ENCODE results near the gene EN2. TPM values are rescaled to one million over a fixed set of nuclear protein-coding genes. Genes with fewer than 3 reads are reported as not detected.

The EN2 gene
- total RNA-seq, 4 donors from 2014 or later, result 0.06 TPM; not detected in 3

DNA sequence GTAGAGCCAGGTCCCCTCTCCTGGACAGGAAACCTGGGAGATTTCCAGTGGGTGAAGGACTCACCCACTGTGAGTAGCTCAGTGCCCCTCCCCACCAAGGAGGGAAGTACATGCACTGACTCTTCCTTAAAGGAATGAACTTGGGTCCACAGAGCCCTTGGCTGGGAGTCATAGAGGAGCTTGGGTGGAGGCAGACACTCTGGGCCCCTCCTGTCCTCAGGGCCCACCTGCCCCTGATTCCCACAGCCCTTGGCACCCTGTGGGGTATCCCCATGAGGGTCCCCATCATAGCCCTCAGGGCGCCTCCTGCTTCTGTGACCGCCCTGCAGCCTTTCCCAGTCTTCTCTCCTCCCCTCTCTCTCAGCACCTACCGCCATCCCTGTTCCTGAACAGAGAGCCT, 3.7 kb downstream of the EN2 start:
- TF ChIP-seq, protein P1, sequence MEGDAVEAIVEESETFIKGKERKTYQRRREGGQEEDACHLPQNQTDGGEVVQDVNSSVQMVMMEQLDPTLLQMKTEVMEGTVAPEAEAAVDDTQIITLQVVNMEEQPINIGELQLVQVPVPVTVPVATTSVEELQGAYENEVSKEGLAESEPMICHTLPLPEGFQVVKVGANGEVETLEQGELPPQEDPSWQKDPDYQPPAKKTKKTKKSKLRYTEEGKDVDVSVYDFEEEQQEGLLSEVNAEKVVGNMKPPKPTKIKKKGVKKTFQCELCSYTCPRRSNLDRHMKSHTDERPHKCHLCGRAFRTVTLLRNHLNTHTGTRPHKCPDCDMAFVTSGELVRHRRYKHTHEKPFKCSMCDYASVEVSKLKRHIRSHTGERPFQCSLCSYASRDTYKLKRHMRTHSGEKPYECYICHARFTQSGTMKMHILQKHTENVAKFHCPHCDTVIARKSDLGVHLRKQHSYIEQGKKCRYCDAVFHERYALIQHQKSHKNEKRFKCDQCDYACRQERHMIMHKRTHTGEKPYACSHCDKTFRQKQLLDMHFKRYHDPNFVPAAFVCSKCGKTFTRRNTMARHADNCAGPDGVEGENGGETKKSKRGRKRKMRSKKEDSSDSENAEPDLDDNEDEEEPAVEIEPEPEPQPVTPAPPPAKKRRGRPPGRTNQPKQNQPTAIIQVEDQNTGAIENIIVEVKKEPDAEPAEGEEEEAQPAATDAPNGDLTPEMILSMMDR (IDR thresholded peaks at IDR 0.05), result no peak
- TF ChIP-seq POLR2A (IDR thresholded peaks at IDR 0.05; ENCODE audit: low read depth) (no peak), POLR2AphosphoS5 (IDR thresholded peaks at IDR 0.05) (no peak)
- H3K36me3 ChIP-seq, result no peaks in the 10 kb centered on the region
- H3K27ac ChIP-seq (replicated peaks in 1 of 4), result no peak overlapping the region
- peaks cover 9 to 97% (median 88%) of the 10 kb centered on the region in 4 donors for H3K27me3 ChIP-seq
- 19% methylated on average over 3 of the region's 3 CpGs for WGBS
- DNase-seq (ENCODE audit: extremely low spot score), result no peak
- no peaks in the 10 kb centered on the region for H3K9me3 ChIP-seq
- intact Hi-C loops (cut with DNase I), result no loop called here
- H3K4me1 ChIP-seq, result peaks cover 27 to 44% (median 39%) of the 10 kb centered on the region in 4 donors
- H3K4me3 ChIP-seq, result no peak overlapping the region

DNA sequence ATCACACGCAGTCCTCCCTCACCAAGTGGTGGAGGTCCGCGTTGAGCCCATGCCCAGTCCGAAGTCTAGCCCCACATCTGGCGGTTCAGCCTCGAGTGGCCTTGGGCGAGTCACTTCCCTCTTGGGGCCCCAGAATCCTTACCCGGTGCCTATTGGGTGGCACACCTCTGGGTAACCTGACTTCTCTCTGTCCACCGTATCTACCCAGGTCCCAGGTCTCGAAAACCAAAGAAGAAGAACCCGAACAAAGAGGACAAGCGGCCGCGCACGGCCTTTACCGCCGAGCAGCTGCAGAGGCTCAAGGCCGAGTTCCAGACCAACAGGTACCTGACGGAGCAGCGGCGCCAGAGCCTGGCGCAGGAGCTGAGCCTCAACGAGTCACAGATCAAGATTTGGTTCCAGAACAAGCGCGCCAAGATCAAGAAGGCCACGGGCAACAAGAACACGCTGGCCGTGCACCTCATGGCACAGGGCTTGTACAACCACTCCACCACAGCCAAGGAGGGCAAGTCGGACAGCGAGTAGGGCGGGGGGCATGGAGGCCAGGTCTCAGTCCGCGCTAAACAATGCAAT, 4.3 kb downstream of the EN2 start:
- no peak for TF ChIP-seq POLR2A (IDR thresholded peaks at IDR 0.05; ENCODE audit: low read depth)
- TF ChIP-seq, protein P1 (IDR thresholded peaks at IDR 0.05), result no peak
- TF ChIP-seq POLR2AphosphoS5 (IDR thresholded peaks at IDR 0.05), result no peak
- no peak for TF ChIP-seq EP300 (IDR thresholded peaks at IDR 0.05)
- Histone ChIP-seq H3K4me1 (peaks cover 27 to 44% (median 39%) of the 10 kb centered on the region in 4 donors), H3K4me3 (no peak overlapping the region), H3K9me3 (no peaks in the 10 kb centered on the region), H3K36me3 (no peaks in the 10 kb centered on the region), H3K27ac (replicated peaks in 1 of 4) (no peak overlapping the region), H3K27me3 (peaks cover 9 to 97% (median 88%) of the 10 kb centered on the region in 4 donors)
- intact Hi-C loops (cut with DNase I), result no loop called here
- WGBS, result 16% methylated on average over 33 of the region's 33 CpGs
- DNase-seq (ENCODE audit: extremely low spot score), result no peak

DNA sequence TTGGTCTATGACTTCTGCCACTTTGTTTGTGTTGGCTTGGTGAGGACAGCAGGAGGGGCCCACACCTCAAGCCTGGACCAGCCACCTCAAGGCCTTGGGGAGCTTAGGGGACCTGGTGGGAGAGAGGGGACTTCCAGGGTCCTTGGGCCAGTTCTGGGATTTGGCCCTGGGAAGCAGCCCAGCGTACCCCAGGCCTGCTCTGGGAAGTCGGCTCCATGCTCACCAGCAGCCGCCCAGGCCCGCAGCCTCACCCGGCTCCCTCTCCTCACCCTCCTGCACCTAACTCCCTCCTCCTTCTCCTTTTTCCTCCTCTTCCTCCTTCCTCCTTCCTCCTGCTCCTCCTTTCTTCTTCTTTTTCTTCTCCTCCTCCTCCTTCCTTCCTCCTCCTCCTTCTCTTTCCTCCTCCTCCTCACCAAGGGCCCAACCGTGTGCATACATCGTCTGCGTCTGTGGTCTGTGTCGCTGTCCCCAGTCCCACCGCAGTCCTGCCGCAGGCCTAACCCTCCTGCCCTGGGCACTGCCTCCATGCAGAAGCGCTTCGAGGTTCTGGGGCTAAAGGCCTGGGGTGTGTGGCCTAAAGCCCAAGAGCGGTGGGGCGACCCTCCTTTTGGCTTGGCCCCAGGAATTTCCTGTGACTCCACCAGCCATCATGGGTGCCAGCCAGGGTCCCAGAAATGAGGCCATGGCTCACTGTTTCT, 5.3 kb downstream of the EN2 start:
- intact Hi-C loops (cut with DNase I), result no loop called here
- DNase-seq (ENCODE audit: extremely low spot score), result no peak

DNA sequence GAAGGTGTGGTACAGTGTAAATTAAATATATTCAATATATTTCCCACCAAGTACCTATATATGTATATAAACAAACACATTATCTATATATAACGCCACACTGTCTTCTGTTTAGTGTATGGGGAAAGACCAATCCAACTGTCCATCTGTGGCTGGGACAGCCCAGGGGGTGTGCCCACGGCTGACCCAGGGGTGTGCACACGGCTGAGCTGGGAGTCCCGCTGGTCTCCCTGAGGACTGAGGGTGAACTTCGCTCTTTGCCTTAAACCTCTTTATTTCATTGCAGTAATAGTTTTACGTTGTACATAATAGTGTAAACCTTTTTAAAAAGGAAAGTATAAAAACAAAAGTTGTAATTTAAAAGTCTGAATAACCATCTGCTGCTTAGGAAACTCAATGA, 6.3 kb downstream of the EN2 start:
- Histone ChIP-seq H3K9me3 (no peaks in the 10 kb centered on the region), H3K4me1 (peaks cover 27 to 44% (median 39%) of the 10 kb centered on the region in 4 donors), H3K27me3 (peaks cover 10 to 100% (median 92%) of the 10 kb centered on the region in 4 donors), H3K4me3 (no peak overlapping the region), H3K27ac (replicated peaks in 1 of 4) (no peak overlapping the region), H3K36me3 (no peaks in the 10 kb centered on the region)
- 13% methylated on average over 6 of the region's 6 CpGs for WGBS
- intact Hi-C loops (cut with DNase I), result no loop called here
- DNase-seq (ENCODE audit: extremely low spot score), result no peak
- no peak for TF ChIP-seq EP300 (IDR thresholded peaks at IDR 0.05)
- TF ChIP-seq, protein P1 (IDR thresholded peaks at IDR 0.05), result no peak
- TF ChIP-seq POLR2AphosphoS5 (IDR thresholded peaks at IDR 0.05), result no peak
- TF ChIP-seq POLR2A (IDR thresholded peaks at IDR 0.05; ENCODE audit: low read depth), result no peak

More for the DNA sequence above, 5.3 kb downstream of the EN2 start:
- 13% methylated on average over 15 of the region's 15 CpGs for WGBS
- Histone ChIP-seq H3K36me3 (no peaks in the 10 kb centered on the region), H3K4me3 (no peak overlapping the region), H3K27me3 (peaks cover 8 to 100% (median 93%) of the 10 kb centered on the region in 4 donors), H3K4me1 (peaks cover 30 to 48% (median 42%) of the 10 kb centered on the region in 4 donors), H3K9me3 (no peaks in the 10 kb centered on the region), H3K27ac (replicated peaks in 1 of 4) (no peak overlapping the region)
- TF ChIP-seq, protein P1 (IDR thresholded peaks at IDR 0.05), result no peak
- no peak for TF ChIP-seq POLR2AphosphoS5 (IDR thresholded peaks at IDR 0.05)
- no peak for TF ChIP-seq EP300 (IDR thresholded peaks at IDR 0.05)
- no peak for TF ChIP-seq POLR2A (IDR thresholded peaks at IDR 0.05; ENCODE audit: low read depth)
